Vagina (tissue), 2 donors: ENCODE measurements around the gene AGBL4.

Experiments
- POLR2AphosphoS5 ChIP-seq, 2 donors: sonication (generic); formaldehyde crosslinking; IDR thresholded peaks; one replicate each; pipeline ENCODE4 v1.9.0; 2017; ENCODE audit warnings: antibody characterized with exemption in 2 of 2, mild to moderate bottlenecking in 2 of 2, low read depth in 1 of 2; ENCODE audit not compliant: insufficient read depth in 1 of 2
- TF ChIP-seq, protein P1 (sequence below), 3 experiments: fragments of 450-650 bp in 2 of 3; fragments of 200-600 bp in 1 of 3; sonication (generic) in 1 of 3; IDR thresholded peaks; one replicate each; pipeline ENCODE4 v1.5.1; 2017 to 2019; ENCODE audit warnings: antibody characterized with exemption in 3 of 3, mild to moderate bottlenecking in 2 of 3, moderate library complexity in 2 of 3

DNA sequence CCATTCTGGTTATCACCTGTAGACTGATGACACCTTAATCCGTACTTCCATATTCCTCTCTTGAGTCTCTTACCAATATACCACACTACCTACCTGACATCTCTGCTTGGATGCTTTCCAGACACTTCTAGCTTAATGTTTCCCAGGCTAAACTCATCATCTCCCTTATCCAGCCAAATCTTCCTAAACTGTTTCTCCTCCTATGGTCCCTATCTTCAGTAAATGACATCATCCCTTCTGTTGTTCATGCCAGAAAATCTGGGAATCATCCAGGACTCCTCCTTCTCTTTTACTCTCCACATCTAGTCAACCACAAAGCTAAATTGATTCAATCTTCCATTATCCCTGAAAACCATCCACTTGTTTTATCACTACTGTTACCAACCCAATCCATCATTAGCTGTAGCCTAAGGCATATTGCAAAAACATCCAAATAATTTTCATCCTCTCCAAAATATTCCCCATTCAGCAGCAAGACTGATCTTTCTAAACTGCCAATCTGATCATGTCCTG is 783.0 kb downstream of the AGBL4 start:
- TF ChIP-seq, protein P1, sequence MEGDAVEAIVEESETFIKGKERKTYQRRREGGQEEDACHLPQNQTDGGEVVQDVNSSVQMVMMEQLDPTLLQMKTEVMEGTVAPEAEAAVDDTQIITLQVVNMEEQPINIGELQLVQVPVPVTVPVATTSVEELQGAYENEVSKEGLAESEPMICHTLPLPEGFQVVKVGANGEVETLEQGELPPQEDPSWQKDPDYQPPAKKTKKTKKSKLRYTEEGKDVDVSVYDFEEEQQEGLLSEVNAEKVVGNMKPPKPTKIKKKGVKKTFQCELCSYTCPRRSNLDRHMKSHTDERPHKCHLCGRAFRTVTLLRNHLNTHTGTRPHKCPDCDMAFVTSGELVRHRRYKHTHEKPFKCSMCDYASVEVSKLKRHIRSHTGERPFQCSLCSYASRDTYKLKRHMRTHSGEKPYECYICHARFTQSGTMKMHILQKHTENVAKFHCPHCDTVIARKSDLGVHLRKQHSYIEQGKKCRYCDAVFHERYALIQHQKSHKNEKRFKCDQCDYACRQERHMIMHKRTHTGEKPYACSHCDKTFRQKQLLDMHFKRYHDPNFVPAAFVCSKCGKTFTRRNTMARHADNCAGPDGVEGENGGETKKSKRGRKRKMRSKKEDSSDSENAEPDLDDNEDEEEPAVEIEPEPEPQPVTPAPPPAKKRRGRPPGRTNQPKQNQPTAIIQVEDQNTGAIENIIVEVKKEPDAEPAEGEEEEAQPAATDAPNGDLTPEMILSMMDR (IDR thresholded peaks at IDR 0.05): no peak
- no peak for TF ChIP-seq POLR2AphosphoS5 (IDR thresholded peaks at IDR 0.05; ENCODE audit: insufficient read depth in 1 of 2, low read depth in 1 of 2)
